K562 (cell line): ENCODE data around the gene LIPT1. TPM values are rescaled to one million over a fixed set of nuclear protein-coding genes. Genes with fewer than 3 reads are reported as not detected.

Experiments
- ARID3B ChIP-seq: fragments of 250-450 bp; sonication (Bioruptor Pico); IDR thresholded peaks from 2 replicates; pipeline ENCODE4 v1.4.0; 2020; ENCODE audit warnings: borderline replicate concordance
- CHD7 ChIP-seq: fragments of 200-600 bp; sonication (generic); IDR thresholded peaks from one replicate; pipeline ENCODE4 v1.6.1; 2012; ENCODE audit warnings: mild to moderate bottlenecking, low read depth, low read length, inconsistent platforms
- HOXB6 ChIP-seq: fragments of 250-450 bp; sonication (Bioruptor Pico); IDR thresholded peaks from 2 replicates; pipeline ENCODE4 v1.5.1; 2022; ENCODE audit warnings: mild to moderate bottlenecking, borderline replicate concordance
- SNRNP70 ChIP-seq: fragments of 200-400 bp; formaldehyde crosslinking; optimal IDR thresholded peaks from 2 replicates; pipeline ENCODE3; 2017; ENCODE audit warnings: low read depth, low read length
- TEAD4 ChIP-seq, 2 experiments: sonication (generic) in 1 of 2; formaldehyde crosslinking in 1 of 2; IDR thresholded peaks; 2 replicates each; pipeline versions ENCODE4 v1.6.1 to v1.8.0; 2012 to 2022; ENCODE audit warnings: borderline replicate concordance in 1 of 2, inconsistent platforms in 1 of 2, low read length in 1 of 2, mild to moderate bottlenecking in 1 of 2, missing genetic modification reagents in 1 of 2
- ZNF311 ChIP-seq: fragments of 250-450 bp; sonication (Bioruptor Pico); IDR thresholded peaks from 2 replicates; pipeline ENCODE4 v1.4.0; 2020; ENCODE audit warnings: mild to moderate bottlenecking, moderate library complexity
- ZNF592 ChIP-seq: fragments of 450-650 bp; IDR thresholded peaks from 2 replicates; pipeline ENCODE4 v1.6.1; 2017; ENCODE audit warnings: antibody characterized with exemption, mild to moderate bottlenecking
- ZNF766 ChIP-seq: fragments of 200-800 bp; sonication (Bioruptor generic); conservative IDR thresholded peaks from 2 replicates; pipeline ENCODE4 v1.6.1; 2016; ENCODE audit warnings: missing genetic modification characterization, missing compliant biosample characterization
- polyA plus RNA-seq, 8 experiments: library from polyadenylated mRNA; depleted of rRNA in 4 of 8; stranded (reverse) in 5 of 8; unstranded in 3 of 8; fragments of >200 nt; fragmentation: Nextera tagmentation in 2 of 8; fragmentation: Illumina TruSeq in 1 of 8; extraction: Ambion mirVana in 2 of 8; extraction: Trizol in 1 of 8; gene quantifications; 2 replicates each; pipeline versions ENCODE4 v1.2.1 to v1.2.3, GENCODE V29; 2011 to 2014; ENCODE audit warnings: inconsistent platforms in 1 of 8, missing spikeins in 1 of 8
- total RNA-seq, 7 experiments: library from RNA; depleted of rRNA in 6 of 7; stranded (reverse); fragments of >200 nt in 6 of 7; fragmentation: Illumina TruSeq in 2 of 7; extraction: Trizol in 2 of 7; gene quantifications; 2 replicates each; pipeline versions ENCODE4 v1.2.1 to v1.2.3, GENCODE V29; 2011 to 2021; ENCODE audit warnings: low replicate concordance in 1 of 7

Gene LIPT1
- total and polyA plus RNA-seq, 9 of the 15 experiments (the other 6 are each of a cell fraction or from before 2014, with no cell fraction given) = 6.4 to 18.3 (median 11.6) TPM

GRCh38 chr2:99141110-99142108, 13.4 kb upstream of the LIPT1 start, which contains the start of gene C2orf15 (continued):
- TF ChIP-seq ZNF592 (no peak), ZNF766 (CRISPR knock-in tag) (no peak), ZNF311 (CRISPR knock-in tag) (no peak), CHD7 (no peak), ARID3B (CRISPR knock-in tag) (no peak), TEAD4 (IDR thresholded peaks at IDR 0.05; ENCODE audit: low read length) (no peak), TEAD4 (CRISPR knock-in tag; IDR thresholded peaks at IDR 0.05; ENCODE audit: borderline replicate concordance) (no peak), HOXB6 (no peak), SNRNP70 (no peak)
